ENCODE measurements around the gene RALB.

Gene RALB

DNA sequence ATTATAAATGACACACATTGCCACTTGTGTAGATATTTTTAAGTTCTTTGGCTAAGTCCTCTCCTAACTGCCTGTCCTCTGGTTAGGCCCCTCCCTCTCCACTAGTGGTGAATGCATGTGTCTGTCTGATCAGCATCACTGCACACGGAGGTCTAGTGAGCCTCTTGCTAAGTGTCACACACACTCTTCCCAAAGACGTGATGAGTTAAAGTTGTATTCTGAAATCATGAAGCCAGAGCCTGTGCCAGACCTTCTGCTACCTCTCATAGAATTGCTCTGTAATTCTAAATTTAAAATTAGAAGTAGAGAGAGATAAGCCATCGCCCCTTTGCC is 41.3 kb downstream of the RALB start:
- no peak overlapping the region for H3K4me3 ChIP-seq (ENCODE audit: low read depth, low read length)

DNA sequence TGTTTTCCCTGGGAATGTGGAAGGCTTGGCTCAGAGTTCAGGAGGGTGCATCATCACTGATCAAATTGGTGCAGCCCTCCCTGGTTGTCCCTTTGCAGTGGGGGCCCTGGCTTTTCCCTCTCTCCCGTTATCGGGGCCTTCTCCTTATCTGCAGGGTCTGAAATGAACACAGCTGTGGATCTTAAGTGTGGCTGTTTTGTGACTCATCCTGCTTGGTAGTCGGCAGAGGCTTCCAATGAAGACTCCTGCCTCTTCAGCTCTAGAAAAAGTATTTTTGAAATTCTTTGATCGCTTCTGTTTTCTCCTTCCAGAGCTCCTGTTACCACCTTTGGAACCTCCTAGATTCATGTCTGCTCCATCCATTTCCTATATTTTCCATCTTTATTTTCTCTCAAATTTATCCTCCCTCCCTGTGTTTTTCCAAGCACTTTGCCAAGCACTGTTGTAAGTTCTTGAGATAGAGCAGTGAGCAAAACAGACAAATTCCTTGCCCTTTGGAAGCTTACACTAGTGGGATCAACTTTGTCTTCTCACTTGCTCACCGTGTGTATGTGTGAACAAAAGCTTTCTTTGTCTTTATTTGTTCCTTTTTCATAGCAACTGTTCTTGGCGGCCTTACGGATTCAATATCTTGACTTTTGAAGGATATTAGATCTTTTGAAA is 45.7 kb downstream of the RALB start:
- TF ChIP-seq, protein P1, sequence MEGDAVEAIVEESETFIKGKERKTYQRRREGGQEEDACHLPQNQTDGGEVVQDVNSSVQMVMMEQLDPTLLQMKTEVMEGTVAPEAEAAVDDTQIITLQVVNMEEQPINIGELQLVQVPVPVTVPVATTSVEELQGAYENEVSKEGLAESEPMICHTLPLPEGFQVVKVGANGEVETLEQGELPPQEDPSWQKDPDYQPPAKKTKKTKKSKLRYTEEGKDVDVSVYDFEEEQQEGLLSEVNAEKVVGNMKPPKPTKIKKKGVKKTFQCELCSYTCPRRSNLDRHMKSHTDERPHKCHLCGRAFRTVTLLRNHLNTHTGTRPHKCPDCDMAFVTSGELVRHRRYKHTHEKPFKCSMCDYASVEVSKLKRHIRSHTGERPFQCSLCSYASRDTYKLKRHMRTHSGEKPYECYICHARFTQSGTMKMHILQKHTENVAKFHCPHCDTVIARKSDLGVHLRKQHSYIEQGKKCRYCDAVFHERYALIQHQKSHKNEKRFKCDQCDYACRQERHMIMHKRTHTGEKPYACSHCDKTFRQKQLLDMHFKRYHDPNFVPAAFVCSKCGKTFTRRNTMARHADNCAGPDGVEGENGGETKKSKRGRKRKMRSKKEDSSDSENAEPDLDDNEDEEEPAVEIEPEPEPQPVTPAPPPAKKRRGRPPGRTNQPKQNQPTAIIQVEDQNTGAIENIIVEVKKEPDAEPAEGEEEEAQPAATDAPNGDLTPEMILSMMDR (IDR thresholded peaks at IDR 0.05; ENCODE audit: borderline replicate concordance, insufficient read depth, low read depth, low read length), result no peak
- no peak overlapping the region for H3K4me3 ChIP-seq (ENCODE audit: low read depth, low read length)

More for the DNA sequence above, 41.3 kb downstream of the RALB start:
- TF ChIP-seq, protein P1 (IDR thresholded peaks at IDR 0.05; ENCODE audit: borderline replicate concordance, insufficient read depth, low read depth, low read length), result 0 out of 2 replicates have a peak, but pooled peaks have one; percentile 1

DNA sequence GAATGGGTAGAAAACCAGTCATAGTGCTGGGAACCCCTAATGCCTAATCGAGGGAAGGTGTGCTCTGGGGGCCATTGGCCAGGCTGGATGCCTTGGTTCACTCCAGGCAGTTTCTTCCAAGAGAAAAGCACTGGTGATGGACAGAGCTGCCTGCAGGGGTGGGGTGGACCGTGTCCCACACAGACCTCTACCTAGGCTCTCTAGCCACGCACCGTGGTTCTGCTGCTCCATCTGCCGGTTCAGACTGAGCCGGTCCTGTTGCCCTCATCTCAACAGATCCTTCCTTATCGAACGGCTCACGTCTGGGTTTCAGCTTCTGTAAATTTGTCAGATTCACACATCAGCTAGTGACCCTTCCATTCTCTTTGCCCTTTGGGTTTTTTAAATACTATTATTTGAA is 46.4 kb downstream of the RALB start:
- TF ChIP-seq, protein P1 (IDR thresholded peaks at IDR 0.05; ENCODE audit: borderline replicate concordance, insufficient read depth, low read depth, low read length), result no peak

DNA sequence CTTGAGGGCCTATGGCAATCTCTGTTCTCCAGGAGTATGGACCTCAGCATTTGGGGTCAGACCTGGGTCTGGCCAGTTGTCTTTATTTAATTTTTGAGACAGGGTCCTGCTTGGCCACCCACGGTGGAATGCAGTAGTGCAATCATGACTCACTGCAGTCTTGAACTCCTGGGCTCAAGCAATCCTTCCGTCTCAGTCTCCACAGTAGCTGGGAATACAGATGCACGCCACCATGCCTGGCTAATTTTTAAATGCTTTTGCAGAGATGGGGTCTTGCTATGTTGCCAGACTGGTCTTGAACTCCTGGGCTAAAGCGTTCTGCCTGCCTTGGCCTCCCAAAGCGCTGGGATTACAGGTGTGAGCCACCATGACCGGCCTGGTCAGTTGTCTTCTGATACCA is 46.9 kb downstream of the RALB start:
- TF ChIP-seq, protein P1 (IDR thresholded peaks at IDR 0.05; ENCODE audit: borderline replicate concordance, insufficient read depth, low read depth, low read length), result no peak

More for the DNA sequence above, 46.4 kb downstream of the RALB start:
- no peak overlapping the region for H3K4me3 ChIP-seq (ENCODE audit: low read depth, low read length)

DNA sequence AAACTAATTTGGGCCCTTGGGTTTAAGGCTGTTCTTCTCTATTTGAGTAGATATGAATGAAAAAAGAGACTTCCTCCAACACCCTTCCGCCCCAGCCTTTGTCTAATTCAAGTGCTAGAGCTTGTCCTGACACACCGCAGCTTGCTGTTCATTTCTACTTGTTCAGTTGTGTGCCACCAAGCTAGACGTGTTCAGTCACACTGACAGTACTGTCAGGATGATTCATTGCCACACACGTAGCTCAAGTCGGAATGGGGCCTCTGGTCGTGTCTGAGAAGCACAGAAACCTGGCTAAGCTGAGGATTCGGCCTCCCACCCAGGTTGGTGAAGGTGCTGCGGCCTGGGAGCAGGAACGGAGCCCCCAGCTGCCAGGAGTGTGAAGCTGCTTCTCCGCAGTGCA is 47.7 kb downstream of the RALB start:
- H3K4me3 ChIP-seq (ENCODE audit: low read depth, low read length), result no peak overlapping the region
- TF ChIP-seq, protein P1 (IDR thresholded peaks at IDR 0.05; ENCODE audit: borderline replicate concordance, insufficient read depth, low read depth, low read length), result no peak

More for the DNA sequence above, 46.9 kb downstream of the RALB start:
- no peak overlapping the region for H3K4me3 ChIP-seq (ENCODE audit: low read depth, low read length)

DNA sequence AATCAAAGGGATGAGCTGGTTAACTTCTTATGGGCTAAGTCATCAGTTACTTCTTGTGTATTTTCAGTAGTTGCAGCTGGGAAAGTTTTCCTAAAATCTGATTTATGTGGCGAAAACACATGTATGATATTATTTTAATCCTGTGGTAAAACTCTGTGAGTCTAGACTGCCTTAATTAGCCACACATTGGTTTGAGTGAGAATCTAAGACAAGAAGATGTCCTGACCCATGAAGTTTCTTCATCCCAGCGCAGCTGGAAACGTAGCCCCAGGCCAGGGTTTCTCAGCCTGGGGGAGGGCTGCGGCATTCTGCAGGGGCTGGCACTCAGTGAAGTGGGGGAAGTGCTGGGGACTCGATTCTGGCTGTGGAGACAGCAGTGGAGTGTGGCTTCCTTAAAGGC is 48.6 kb downstream of the RALB start:
- TF ChIP-seq, protein P1 (IDR thresholded peaks at IDR 0.05; ENCODE audit: borderline replicate concordance, insufficient read depth, low read depth, low read length), result no peak
- H3K4me3 ChIP-seq (ENCODE audit: low read depth, low read length), result no peak overlapping the region

DNA sequence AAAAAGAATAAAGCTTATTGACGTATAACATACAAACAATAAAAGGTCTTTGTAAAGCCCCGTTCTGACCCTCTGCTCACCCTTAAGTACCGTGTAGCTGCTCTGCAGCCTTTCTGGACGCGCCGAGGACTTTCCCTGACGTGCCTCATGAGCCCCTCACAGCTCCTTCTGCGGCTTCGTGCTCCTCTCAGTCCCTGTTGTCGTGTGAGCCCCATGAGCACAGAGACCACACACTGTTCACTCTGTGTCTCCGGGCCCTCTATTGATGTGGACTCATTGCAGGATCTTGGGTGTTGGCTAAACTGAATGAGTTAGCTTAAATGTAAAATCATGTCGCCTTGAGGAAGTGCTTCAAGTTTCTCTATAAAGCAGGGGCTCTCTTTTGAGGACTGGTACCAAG is 49.6 kb downstream of the RALB start:
- no peak overlapping the region for H3K4me3 ChIP-seq (ENCODE audit: low read depth, low read length)
- TF ChIP-seq, protein P1 (IDR thresholded peaks at IDR 0.05; ENCODE audit: borderline replicate concordance, insufficient read depth, low read depth, low read length), result no peak

All from GM12875 (cell line).